ENCODE measurements around the gene KCTD6.

The KCTD6 gene

GRCh38 chr3:58491506-58492402 lies at the start of gene KCTD6:
KCTD6 (plus strand) TSS chr3:58492096; CDS start chr3:58498756, 6,660 bp downstream.
- DNase-seq, result peak; percentile 97

- no peak for DNase-seq
Measured at GRCh38 chr3:58452176-58452575, 39.7 kb upstream of the KCTD6 start.

DNA sequence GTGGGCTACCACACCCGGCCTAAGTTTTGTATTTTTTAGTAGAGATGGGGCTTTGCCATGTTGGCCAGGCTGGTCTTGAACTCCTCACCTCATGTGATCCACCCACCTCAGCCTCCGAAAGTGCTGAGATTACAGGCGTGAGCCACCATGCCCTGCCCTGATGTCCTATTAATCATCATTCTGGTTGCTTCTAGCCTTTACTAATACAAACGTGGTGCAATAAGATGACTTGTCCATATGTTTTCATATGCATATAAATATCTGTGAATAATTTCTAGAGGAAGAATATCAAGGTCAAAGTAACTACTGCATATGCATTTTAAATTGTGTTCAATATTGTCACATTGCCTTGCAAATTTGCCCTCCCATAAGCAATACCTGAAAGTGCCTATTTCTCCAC lies 32.7 kb upstream of the KCTD6 start:
- DNase-seq, result no peak

DNA sequence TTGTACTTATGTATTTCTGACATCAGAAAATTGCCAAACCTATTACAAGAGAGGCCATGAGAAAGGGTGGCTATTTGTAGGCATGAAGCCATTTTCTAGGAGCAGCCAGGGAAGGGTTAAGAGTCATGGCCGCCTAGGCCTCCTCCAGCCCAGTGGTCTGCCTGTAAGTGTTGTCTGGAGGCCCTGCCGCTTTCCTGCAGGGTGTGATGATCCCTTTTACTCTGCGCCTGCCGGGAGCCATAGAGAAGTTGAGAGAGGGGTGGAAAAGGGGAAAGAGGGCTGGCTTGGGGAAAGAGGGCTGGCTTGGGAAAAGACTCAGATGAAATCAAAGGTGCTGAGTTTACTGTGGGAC lies 29.1 kb upstream of the KCTD6 start:
- no peak for DNase-seq

DNA sequence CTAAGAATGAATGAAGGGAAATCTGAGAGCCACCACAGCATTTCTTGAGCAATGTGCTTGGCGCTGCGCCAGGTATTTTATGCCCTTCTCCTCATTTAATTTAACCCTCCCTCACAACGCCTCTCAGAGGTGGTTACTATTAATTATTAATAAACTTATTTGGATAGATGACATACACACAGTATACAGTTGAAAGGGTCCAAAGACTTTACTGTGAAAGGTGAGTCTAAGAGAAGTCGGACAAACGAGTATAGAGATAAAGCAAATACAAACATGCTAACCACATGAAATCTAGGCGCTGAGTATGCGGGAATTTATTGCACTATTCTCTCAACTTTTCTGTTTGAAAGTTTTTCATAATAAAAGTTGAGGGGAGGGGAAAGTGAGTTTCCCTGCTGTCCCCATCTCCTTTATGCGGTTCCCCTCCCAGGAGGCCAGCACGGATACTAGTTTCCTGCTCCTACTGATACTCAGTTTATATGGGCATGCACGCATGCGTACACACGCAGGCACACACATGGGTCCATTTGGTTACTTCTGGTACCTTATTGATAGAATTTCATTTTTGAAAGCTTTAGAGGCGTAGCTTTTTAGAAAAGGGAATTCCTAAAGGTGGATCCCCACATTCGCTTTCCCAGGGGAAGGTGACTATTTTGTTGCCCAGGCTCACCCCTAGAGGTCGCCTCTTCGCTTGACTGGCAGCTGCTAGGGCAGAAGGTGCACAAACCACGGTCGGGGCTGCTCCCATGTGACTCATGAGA lies 28.5 kb upstream of the KCTD6 start:
- DNase-seq, result peak; percentile 82

- no peak for DNase-seq
Measured at GRCh38 chr3:58463942-58464271, 28.0 kb upstream of the KCTD6 start.

DNA sequence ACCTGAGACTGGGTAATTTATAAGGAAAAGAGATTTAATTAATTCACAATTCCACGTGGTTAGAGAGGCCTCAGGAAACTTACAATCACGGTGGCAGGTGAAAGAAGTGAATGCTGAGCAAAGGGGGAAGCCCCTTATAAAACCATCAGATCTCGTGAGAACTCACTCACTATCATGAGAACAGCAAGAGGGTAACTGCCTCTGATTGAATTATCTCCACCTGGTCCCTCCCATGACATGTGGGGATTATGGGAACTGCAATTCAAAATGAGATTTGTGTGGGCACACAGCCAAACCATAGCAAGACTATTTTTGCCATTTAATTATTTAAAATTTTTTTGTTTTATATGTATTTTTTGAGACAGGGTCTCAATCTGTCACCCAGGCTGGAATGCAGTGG lies 27.0 kb upstream of the KCTD6 start:
- no peak for DNase-seq

DNA sequence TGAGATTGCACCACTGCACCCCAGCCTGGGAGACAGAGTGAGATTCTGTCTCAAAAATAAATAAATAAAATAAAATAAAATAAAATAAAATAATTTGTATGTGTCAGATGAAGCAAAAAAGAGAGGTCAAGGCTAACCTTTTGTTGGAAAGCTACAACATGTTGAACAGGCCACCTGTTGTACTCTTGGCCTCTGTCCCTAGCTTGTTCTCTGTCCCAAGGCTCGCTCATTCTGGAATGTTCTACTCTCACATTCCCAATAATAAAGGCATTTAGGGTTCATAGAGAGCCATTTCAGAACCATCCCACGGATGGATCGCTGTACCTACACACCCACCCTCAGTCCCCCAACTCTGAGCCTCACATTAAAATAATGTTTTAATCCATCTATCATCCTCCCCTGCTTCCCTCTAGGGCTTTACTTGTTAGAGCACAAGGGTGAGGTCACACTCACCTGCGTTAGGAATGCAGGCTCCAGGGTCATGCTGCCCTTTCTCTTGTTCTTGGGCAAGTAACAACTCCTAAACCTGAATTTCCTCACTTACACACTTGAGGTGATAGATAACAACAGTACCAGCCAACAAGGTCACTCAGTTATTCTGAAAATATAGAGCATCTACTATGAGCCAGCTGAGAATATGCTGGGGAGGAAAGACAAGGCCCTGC lies 24.9 kb upstream of the KCTD6 start:
- DNase-seq, result no peak

- no peak for DNase-seq
Measured at GRCh38 chr3:58469096-58469495, 22.8 kb upstream of the KCTD6 start.

- DNase-seq, result no peak
Measured at GRCh38 chr3:58470363-58471024, 21.4 kb upstream of the KCTD6 start.

GRCh38 chr3:58471025-58471887 lies 20.6 kb upstream of the KCTD6 start:
- DNase-seq, result peak; percentile 69

DNA sequence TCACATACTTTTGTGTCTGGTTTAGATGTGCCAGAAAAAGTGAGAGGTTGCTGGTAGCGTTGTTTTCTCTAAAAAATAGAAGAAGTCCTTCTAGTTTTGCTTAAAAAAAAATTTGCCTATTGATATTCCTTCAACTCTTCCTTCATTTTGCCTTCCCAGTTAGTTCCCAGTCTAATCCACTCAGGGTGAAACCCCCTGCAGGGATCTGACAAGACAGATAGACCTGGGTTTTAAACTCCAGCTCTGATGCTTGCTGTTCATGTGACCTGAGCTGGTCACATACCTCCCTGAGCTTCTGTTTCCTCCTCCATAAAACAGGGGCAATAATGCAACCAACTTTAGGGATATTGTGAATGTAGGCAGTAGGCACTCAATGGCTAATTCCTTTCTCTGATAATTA lies 18.6 kb upstream of the KCTD6 start:
- no peak for DNase-seq

DNA sequence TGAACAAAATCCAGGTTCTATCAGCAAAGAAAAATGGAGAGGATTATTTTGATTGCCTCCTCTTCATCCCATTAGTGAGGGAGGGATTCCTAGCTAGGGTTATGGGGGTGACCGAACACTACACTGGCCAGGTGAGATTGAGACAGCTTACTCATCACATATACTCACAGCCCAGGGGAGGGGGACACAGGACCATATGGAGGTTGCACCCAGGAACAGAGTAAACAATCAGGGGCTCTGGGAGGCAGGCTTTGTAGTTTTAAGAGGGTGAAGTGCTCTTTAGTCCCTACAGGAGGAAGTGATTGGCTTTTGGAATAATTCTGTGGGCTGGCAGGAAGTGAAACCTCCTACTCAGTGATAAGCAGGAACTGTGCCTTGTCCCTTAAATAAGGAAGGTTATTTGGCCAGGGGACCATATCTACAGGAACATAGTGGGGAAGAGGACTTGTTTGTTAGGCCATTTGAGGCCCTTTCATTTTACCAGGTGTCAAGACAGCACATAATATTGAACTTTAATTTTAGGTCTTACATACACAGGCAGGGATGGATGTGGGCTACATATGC lies 17.5 kb upstream of the KCTD6 start:
- peak; percentile 46 for DNase-seq

DNA sequence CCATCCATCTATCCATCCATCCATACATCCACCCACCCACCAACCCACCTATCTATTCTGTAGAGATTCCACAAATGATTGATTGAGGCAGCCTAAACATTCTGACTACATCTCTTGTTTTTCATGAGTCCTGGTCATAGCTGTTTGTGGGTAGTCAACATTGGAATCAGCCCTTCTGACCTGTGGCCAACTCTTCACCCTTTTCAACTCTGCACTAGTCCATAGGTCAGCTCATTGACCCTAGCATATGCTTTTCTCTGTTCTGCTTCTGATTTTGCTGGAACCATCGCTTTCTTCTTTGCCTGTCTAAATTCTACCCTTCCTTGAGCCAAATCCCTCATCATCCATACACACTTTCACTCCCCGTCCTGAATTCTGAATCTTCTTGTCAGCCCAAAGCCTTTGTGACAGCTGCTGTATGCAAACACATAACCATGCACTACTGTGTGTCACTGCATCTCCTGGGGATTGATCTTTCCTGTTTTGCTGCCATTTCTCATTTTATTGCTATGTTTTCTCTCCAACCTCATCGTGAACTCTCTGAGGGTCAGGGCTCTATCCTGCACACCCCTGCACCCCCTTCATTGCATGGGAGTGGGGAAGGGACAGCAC lies 16.8 kb upstream of the KCTD6 start:
- no peak for DNase-seq

- no peak for DNase-seq
Measured at GRCh38 chr3:58478781-58479180, 13.1 kb upstream of the KCTD6 start.

GRCh38 chr3:58480309-58480708 lies 11.6 kb upstream of the KCTD6 start:
- no peak for DNase-seq

DNA sequence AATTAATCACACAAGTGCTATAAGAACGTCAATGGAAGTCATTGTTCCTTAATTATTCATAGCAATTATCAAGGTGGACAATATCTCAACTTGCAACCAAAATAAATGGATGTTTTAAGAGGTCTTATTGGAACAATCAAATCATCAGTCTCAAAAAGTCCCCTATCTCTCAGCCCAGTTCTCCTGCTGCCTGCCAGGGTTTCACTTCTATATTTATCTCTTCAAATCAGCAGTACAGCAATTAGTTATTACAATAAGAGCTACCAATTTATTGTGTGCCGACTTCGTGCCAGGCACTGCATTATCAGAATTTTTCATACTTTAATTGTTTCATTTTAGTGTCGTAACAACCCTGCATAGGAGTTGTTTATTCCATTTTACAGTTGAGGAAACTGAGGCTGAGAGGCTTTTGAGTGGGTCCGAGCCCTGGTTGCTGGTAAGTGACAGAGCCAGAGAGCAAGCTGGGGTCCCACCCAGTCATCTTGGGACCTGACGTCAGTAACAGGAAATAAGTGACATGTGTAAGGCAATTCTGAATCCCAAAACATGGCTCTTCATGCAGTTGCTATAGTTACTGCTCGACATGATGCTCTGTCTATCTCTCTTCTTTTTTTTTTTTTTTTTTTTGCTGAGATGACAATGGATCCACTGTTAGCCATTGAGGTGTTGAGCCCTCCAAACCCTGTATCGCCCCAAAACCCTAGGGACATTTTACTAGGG lies 8.8 kb upstream of the KCTD6 start:
- DNase-seq, result no peak

- peak; percentile 17 for DNase-seq
Measured at GRCh38 chr3:58484045-58484721, 7.7 kb upstream of the KCTD6 start.

DNA sequence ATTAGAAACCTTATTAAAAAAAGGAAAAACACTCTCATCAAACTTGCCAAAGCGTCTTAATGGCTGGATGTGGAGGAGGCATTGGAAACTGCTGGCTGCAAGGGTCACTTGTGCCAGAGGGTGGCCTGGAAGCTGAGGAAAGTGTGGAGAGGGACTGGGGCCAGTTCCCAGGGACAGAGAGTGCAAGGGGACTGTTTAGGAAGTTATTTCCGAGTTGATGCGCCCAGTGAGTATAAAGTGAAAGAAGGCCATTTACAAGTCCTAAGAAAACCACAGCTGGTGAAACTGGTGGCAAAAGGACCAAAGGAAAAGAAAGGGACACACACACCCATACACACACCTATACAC lies 7.2 kb upstream of the KCTD6 start:
- no peak for DNase-seq

GRCh38 chr3:58485801-58486435 lies 6.0 kb upstream of the KCTD6 start:
- no peak for DNase-seq

All from OCI-M1 (cell line).